ENCODE data around the gene HP.
"Not testable (repeated sequence)": the region's sequence is repeated elsewhere in the genome, so short reads cannot be mapped to it uniquely, and the experiment has no call there.

HP gene

GRCh38 chr16:72027669-72028378 is 26.5 kb upstream of the HP start:
- Mint-ChIP-seq H3K27ac (no peak overlapping the region), H3K4me3 (no peak overlapping the region), H3K9me3 (no peaks in the 10 kb centered on the region), H3K4me1 (no peaks in the 10 kb centered on the region), H3K27me3 (no peaks in the 10 kb centered on the region), H3K36me3 (peaks cover 3% of the 10 kb centered on the region)

- H3K27ac Mint-ChIP-seq: no peak overlapping the region
- no peaks in the 10 kb centered on the region for H3K9me3 Mint-ChIP-seq
- no peaks in the 10 kb centered on the region for H3K4me1 Mint-ChIP-seq
- peaks cover 3% of the 10 kb centered on the region for H3K36me3 Mint-ChIP-seq
- no peaks in the 10 kb centered on the region for H3K27me3 Mint-ChIP-seq
- H3K4me3 Mint-ChIP-seq: no peak overlapping the region
Measured at GRCh38 chr16:72029567-72030271, 24.6 kb upstream of the HP start.

GRCh38 chr16:72033437-72033836 is 20.9 kb upstream of the HP start:
- Mint-ChIP-seq H3K4me3 (no peak overlapping the region), H3K36me3 (peaks cover 7% of the 10 kb centered on the region), H3K9me3 (no peaks in the 10 kb centered on the region), H3K27me3 (no peaks in the 10 kb centered on the region), H3K4me1 (no peaks in the 10 kb centered on the region), H3K27ac (no peak overlapping the region)

GRCh38 chr16:72036098-72036497 is 18.2 kb upstream of the HP start:
- Mint-ChIP-seq H3K36me3 (peaks cover 4% of the 10 kb centered on the region), H3K4me1 (no peaks in the 10 kb centered on the region), H3K9me3 (no peaks in the 10 kb centered on the region), H3K27me3 (no peaks in the 10 kb centered on the region), H3K4me3 (no peak overlapping the region), H3K27ac (no peak overlapping the region)

GRCh38 chr16:72042157-72042660 is 12.1 kb upstream of the HP start:
- no peak overlapping the region for H3K27ac Mint-ChIP-seq
- H3K36me3 Mint-ChIP-seq: peaks cover 16% of the 10 kb centered on the region
- H3K4me1 Mint-ChIP-seq: no peaks in the 10 kb centered on the region
- H3K4me3 Mint-ChIP-seq: no peak overlapping the region
- H3K27me3 Mint-ChIP-seq: no peaks in the 10 kb centered on the region
- no peaks in the 10 kb centered on the region for H3K9me3 Mint-ChIP-seq

GRCh38 chr16:72043058-72043457 is 11.2 kb upstream of the HP start:
- Mint-ChIP-seq H3K9me3 (no peaks in the 10 kb centered on the region), H3K4me1 (no peaks in the 10 kb centered on the region), H3K27me3 (no peaks in the 10 kb centered on the region), H3K36me3 (peaks cover 16% of the 10 kb centered on the region), H3K27ac (no peak overlapping the region), H3K4me3 (no peak overlapping the region)

GRCh38 chr16:72043539-72043938 is 10.8 kb upstream of the HP start:
- Mint-ChIP-seq H3K4me3 (no peak overlapping the region), H3K9me3 (no peaks in the 10 kb centered on the region), H3K27ac (no peak overlapping the region), H3K4me1 (no peaks in the 10 kb centered on the region), H3K27me3 (no peaks in the 10 kb centered on the region), H3K36me3 (peaks cover 16% of the 10 kb centered on the region)

- Mint-ChIP-seq H3K27me3 (no peaks in the 10 kb centered on the region), H3K4me3 (no peak overlapping the region), H3K9me3 (peaks cover 5% of the 10 kb centered on the region), H3K36me3 (peaks cover 21% of the 10 kb centered on the region), H3K4me1 (no peaks in the 10 kb centered on the region), H3K27ac (no peak overlapping the region)
Measured at GRCh38 chr16:72044296-72044695, 10.0 kb upstream of the HP start.

- Mint-ChIP-seq H3K27me3 (no peaks in the 10 kb centered on the region), H3K27ac (no peak overlapping the region), H3K4me3 (no peak overlapping the region), H3K9me3 (peaks cover 5% of the 10 kb centered on the region), H3K4me1 (no peaks in the 10 kb centered on the region), H3K36me3 (peaks cover 26% of the 10 kb centered on the region)
Measured at GRCh38 chr16:72044825-72045359, 9.4 kb upstream of the HP start.

- H3K4me3 Mint-ChIP-seq: no peak overlapping the region
- H3K27me3 Mint-ChIP-seq: no peaks in the 10 kb centered on the region
- H3K27ac Mint-ChIP-seq: no peak overlapping the region
- peaks cover 21% of the 10 kb centered on the region for H3K36me3 Mint-ChIP-seq
- peaks cover 5% of the 10 kb centered on the region for H3K9me3 Mint-ChIP-seq
- H3K4me1 Mint-ChIP-seq: no peaks in the 10 kb centered on the region
Measured at GRCh38 chr16:72049110-72049509, 5.2 kb upstream of the HP start.

GRCh38 chr16:72050769-72051464 is 3.4 kb upstream of the HP start:
- H3K27me3 Mint-ChIP-seq: no peaks in the 10 kb centered on the region

GRCh38 chr16:72051818-72052217 is 2.5 kb upstream of the HP start:
- no peaks in the 10 kb centered on the region for H3K27me3 Mint-ChIP-seq
- no peak overlapping the region for H3K27ac Mint-ChIP-seq
- no peak overlapping the region for H3K4me3 Mint-ChIP-seq
- H3K4me1 Mint-ChIP-seq: no peaks in the 10 kb centered on the region
- H3K9me3 Mint-ChIP-seq: peaks cover 5% of the 10 kb centered on the region
- peaks cover 18% of the 10 kb centered on the region for H3K36me3 Mint-ChIP-seq

More at GRCh38 chr16:72050769-72051464, 3.4 kb upstream of the HP start:
- peaks cover 5% of the 10 kb centered on the region for H3K9me3 Mint-ChIP-seq
- no peaks in the 10 kb centered on the region for H3K4me1 Mint-ChIP-seq
- H3K36me3 Mint-ChIP-seq: peaks cover 18% of the 10 kb centered on the region
- no peak overlapping the region for H3K27ac Mint-ChIP-seq
- no peak overlapping the region for H3K4me3 Mint-ChIP-seq

GRCh38 chr16:72055911-72056310 is 1.6 kb downstream of the HP start:
- Mint-ChIP-seq H3K27ac (no peak overlapping the region), H3K4me1 (no peaks in the 10 kb centered on the region)

GRCh38 chr16:72057313-72057712 is 3.0 kb downstream of the HP start:
- H3K9me3 Mint-ChIP-seq, H3K4me1 Mint-ChIP-seq, H3K27ac Mint-ChIP-seq, H3K27me3 Mint-ChIP-seq, H3K36me3 Mint-ChIP-seq, H3K4me3 Mint-ChIP-seq: not testable (repeated sequence)

More at GRCh38 chr16:72055911-72056310, 1.6 kb downstream of the HP start:
- Mint-ChIP-seq H3K36me3 (peaks cover 5% of the 10 kb centered on the region), H3K9me3 (no peaks in the 10 kb centered on the region), H3K27me3 (no peaks in the 10 kb centered on the region), H3K4me3 (no peak overlapping the region)

GRCh38 chr16:72059060-72059459 is 4.8 kb downstream of the HP start:
- not testable (repeated sequence) for H3K4me3 Mint-ChIP-seq, H3K27ac Mint-ChIP-seq, H3K27me3 Mint-ChIP-seq, H3K9me3 Mint-ChIP-seq, H3K36me3 Mint-ChIP-seq, H3K4me1 Mint-ChIP-seq

- no peak overlapping the region for H3K4me3 Mint-ChIP-seq
- no peaks in the 10 kb centered on the region for H3K9me3 Mint-ChIP-seq
- H3K27me3 Mint-ChIP-seq: no peaks in the 10 kb centered on the region
- H3K27ac Mint-ChIP-seq: no peak overlapping the region
- H3K36me3 Mint-ChIP-seq: peaks cover 2% of the 10 kb centered on the region
- H3K4me1 Mint-ChIP-seq: no peaks in the 10 kb centered on the region
Measured at GRCh38 chr16:72060405-72060804, 6.1 kb downstream of the HP start.
